GM23338 (cell line): ENCODE measurements around the gene VGLL4.

ENCODE experiments used
- EZH2 ChIP-seq: fragments of 200-600 bp; sonication (generic); IDR thresholded peaks from one replicate; pipeline ENCODE4 v1.8.0; 2017; ENCODE audit warnings: antibody characterized with exemption, mild to moderate bottlenecking, low read depth; ENCODE audit not compliant: unreplicated experiment
- REST ChIP-seq: IDR thresholded peaks from one replicate; pipeline ENCODE4 v1.6.1; 2018; ENCODE audit warnings: antibody characterized with exemption; ENCODE audit not compliant: unreplicated experiment

DNA sequence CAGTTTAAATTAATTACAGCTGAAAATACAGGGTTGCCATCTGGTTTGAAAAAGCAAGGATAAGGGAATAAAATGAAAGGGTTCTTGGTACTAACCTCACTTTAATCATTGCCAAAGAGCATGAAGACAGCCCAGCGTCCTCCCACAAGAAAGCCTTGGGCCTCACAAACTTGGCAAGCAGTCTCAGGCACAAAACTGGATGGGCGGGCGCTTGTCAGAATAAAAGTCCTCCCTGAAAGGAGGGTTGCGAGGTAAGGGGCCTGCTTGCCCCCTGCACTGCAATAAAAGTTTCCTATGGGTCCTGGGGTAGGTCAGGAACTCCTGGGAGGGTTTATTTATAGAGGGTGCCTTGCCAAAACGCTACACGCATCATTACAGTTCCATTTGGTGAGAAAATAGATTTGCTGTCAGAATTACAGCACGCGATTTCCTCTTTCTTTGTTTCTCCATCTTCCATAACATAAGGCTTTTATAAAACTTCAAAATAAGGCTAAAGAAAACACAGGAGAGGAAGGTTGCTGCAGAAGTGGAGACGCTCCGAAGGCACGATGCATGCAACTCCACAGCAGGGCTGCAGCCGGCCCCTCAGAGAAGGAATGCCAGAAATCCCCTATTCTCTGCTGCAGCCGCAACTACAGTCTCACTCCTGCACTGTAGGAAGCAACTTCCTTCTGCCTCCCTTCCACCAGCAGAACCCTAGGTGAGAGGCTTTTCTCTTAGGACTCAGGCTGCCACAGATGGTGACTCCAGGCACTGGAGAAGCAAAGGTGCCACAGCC, 61.3 kb downstream of the VGLL4 start:
- no peak for TF ChIP-seq REST
- TF ChIP-seq EZH2, result no peak
